Effector CD8-positive, alpha-beta T cell (primary cell): ENCODE data around the gene THADA.

Experiments used
- DNase-seq: peaks from one replicate; lab custom pipeline; 2025; lab: John Stamatoyannopoulos, UW

THADA gene

GRCh38 chr2:43270930-43271615 is 324.8 kb downstream of the THADA start:
- no peak for DNase-seq

GRCh38 chr2:43270461-43270860 is 325.4 kb downstream of the THADA start:
- no peak for DNase-seq

- DNase-seq, result no peak
Measured at GRCh38 chr2:43269706-43270105, 326.1 kb downstream of the THADA start.

GRCh38 chr2:43269074-43269572 is 326.7 kb downstream of the THADA start:
- DNase-seq, result no peak

- no peak for DNase-seq
Measured at GRCh38 chr2:43268066-43268953, 327.5 kb downstream of the THADA start.

- DNase-seq, result no peak
Measured at GRCh38 chr2:43267381-43267780, 328.5 kb downstream of the THADA start.

- DNase-seq, result no peak
Measured at GRCh38 chr2:43266711-43267111, 329.1 kb downstream of the THADA start.

GRCh38 chr2:43265421-43265820 is 330.4 kb downstream of the THADA start:
- DNase-seq, result no peak

- DNase-seq, result no peak
Measured at GRCh38 chr2:43265001-43265400, 330.8 kb downstream of the THADA start.

- DNase-seq, result no peak
Measured at GRCh38 chr2:43262951-43263350, 332.9 kb downstream of the THADA start.

GRCh38 chr2:43262239-43262638 is 333.6 kb downstream of the THADA start:
- no peak for DNase-seq

- no peak for DNase-seq
Measured at GRCh38 chr2:43259512-43259911, 336.3 kb downstream of the THADA start.

- no peak for DNase-seq
Measured at GRCh38 chr2:43258547-43259156, 337.2 kb downstream of the THADA start.

GRCh38 chr2:43255296-43255910 is 340.4 kb downstream of the THADA start:
- no peak for DNase-seq

- no peak for DNase-seq
Measured at GRCh38 chr2:43254331-43254730, 341.5 kb downstream of the THADA start.

- no peak for DNase-seq
Measured at GRCh38 chr2:43251171-43251731, 344.6 kb downstream of the THADA start.

- DNase-seq, result no peak
Measured at GRCh38 chr2:43250015-43250414, 345.8 kb downstream of the THADA start.

GRCh38 chr2:43248621-43249020 is 347.2 kb downstream of the THADA start:
- DNase-seq, result no peak

GRCh38 chr2:43246641-43247040 is 349.2 kb downstream of the THADA start:
- DNase-seq, result no peak

- no peak for DNase-seq
Measured at GRCh38 chr2:43241558-43241957, 354.3 kb downstream of the THADA start.

GRCh38 chr2:43240766-43241150 is 355.1 kb downstream of the THADA start:
- DNase-seq, result no peak
